GM12874 (cell line): ENCODE data around the gene TTC28.

Experiments
- CTCF ChIP-seq: IDR thresholded peaks from 2 replicates; pipeline ENCODE4 v1.5.1; 2011; ENCODE audit warnings: low read depth, mild to moderate bottlenecking, control low read depth, low read length, moderate library complexity; ENCODE audit not compliant: insufficient read depth

Gene TTC28

GRCh38 chr22:28146401-28147314 is 533.0 kb downstream of the TTC28 start:
- TF ChIP-seq CTCF = no peak

GRCh38 chr22:28143961-28144745 is 535.5 kb downstream of the TTC28 start:
- TF ChIP-seq CTCF = no peak

GRCh38 chr22:28143241-28143865 is 536.3 kb downstream of the TTC28 start:
- no peak for TF ChIP-seq CTCF

GRCh38 chr22:28142361-28142961 is 537.2 kb downstream of the TTC28 start:
- no peak for TF ChIP-seq CTCF

- no peak for TF ChIP-seq CTCF
These were observed 538.0 kb downstream of the TTC28 start for GRCh38 chr22:28141614-28142013.

- TF ChIP-seq CTCF = no peak
These were observed 539.7 kb downstream of the TTC28 start for GRCh38 chr22:28139961-28140360.

- no peak for TF ChIP-seq CTCF
These were observed 540.1 kb downstream of the TTC28 start for GRCh38 chr22:28139516-28139915.
